ENCODE data around the gene MVB12B.

DNA sequence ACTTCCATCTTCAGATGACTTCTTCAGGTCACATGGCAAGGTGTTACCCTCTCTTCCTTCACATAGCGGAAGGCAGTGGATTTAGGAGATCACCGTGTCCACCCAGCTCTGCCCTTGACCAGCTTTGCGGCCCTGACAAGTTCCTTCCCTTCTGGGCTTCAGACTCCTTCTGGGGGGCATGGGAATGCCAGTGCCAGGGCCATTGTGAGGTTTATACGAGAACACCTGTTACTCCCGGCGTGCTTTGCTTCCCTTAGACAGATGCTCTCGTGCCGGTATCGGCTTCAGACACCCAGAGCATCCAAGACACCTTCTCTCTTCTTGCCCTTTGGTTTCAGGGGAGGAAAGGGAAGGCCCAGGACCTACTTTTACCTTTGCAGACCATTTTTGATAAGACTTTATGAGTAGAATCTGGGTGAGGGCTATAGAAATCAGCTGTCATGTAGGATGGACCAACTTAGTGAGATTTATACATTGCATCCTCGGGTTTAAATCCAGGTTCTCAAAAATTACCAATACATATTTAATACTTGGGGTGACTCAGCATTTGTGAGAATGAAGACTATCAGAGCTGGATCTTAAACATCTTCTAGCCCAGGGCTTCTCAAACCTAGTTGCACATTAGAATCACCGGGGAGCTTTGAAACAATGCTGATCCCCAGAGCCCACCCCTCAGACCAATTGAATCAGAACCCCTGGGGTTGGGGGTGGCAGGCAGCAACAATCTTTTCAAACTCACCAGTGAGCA, 138.2 kb downstream of the MVB12B start:
- TF ChIP-seq, protein P1, sequence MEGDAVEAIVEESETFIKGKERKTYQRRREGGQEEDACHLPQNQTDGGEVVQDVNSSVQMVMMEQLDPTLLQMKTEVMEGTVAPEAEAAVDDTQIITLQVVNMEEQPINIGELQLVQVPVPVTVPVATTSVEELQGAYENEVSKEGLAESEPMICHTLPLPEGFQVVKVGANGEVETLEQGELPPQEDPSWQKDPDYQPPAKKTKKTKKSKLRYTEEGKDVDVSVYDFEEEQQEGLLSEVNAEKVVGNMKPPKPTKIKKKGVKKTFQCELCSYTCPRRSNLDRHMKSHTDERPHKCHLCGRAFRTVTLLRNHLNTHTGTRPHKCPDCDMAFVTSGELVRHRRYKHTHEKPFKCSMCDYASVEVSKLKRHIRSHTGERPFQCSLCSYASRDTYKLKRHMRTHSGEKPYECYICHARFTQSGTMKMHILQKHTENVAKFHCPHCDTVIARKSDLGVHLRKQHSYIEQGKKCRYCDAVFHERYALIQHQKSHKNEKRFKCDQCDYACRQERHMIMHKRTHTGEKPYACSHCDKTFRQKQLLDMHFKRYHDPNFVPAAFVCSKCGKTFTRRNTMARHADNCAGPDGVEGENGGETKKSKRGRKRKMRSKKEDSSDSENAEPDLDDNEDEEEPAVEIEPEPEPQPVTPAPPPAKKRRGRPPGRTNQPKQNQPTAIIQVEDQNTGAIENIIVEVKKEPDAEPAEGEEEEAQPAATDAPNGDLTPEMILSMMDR (IDR thresholded peaks at IDR 0.05 in 2 of 3, conservative IDR thresholded peaks at IDR 0.05 in 1 of 3; ENCODE audit: borderline replicate concordance in 1 of 3, insufficient read depth in 1 of 3, low read depth in 2 of 3, low read length in 2 of 3): no peak
- TF ChIP-seq POLR2A (IDR thresholded peaks at IDR 0.05; ENCODE audit: borderline replicate concordance, extremely low read depth, insufficient read depth, insufficient read length) (no peak), YY1 (IDR thresholded peaks at IDR 0.05; ENCODE audit: extremely low read depth, insufficient replicate concordance, low read depth, low read length) (no peak)
- TF ChIP-seq, protein P2, sequence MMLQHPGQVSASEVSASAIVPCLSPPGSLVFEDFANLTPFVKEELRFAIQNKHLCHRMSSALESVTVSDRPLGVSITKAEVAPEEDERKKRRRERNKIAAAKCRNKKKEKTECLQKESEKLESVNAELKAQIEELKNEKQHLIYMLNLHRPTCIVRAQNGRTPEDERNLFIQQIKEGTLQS (IDR thresholded peaks at IDR 0.05): no peak

Data from HCT116 (cell line).